HG03460 (cell line): ENCODE data around the gene FAM110A.
"Not testable (repeated sequence)": the region's sequence is repeated elsewhere in the genome, so short reads cannot be mapped to it uniquely, and the experiment has no call there.

Experiments used
- ATAC-seq: cut with Tn5 transposase; IDR thresholded peaks from one replicate; pipeline ENCODE4 v1.9.1; 2021; ENCODE audit not compliant: unreplicated experiment

The FAM110A gene

DNA sequence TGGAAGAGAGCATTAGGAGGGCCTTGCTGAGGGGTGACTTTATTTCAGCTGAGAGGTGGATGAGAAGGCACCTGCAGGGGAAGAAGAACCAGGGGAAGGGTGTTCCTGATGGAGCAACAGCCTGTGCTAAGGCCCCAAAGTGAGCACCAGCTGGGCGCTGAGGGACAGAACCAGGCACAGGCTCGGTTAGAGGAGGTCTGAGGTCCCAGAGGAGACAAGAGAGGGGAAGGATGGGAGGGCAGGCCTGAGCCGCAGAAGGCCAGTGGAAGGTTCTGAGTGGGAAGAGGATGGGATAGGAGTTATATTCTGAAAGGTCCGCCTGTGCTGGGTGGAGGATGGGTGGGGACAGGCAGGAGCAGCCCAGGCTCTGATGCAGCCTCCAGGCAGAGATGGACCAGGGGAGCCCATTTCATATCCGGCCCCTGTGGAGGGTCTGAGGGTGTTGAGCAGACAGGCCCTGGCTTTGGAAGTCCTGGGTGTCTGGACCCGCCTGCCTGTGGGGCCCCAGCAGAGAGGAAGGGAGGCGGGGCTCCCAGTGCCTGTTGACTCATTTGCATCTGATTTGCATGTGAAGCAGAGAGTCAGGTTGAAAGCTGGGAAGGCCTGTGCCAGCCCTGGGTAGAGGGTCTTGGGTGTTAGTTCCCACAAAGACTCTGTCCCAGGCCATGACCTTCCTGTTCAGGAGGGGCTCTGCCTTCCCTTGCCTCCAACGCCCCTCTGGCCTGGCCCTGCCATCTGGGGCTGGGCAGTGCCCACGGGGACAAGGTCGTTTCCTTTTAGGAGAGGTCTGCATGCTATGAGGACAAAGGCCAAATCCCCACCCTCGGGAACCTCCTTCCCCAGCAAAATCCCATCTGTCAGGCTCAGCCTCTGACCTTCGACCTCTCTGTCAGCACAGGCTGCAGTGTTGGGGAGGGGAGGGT is 10.6 kb upstream of the FAM110A start:
- no peak for ATAC-seq

DNA sequence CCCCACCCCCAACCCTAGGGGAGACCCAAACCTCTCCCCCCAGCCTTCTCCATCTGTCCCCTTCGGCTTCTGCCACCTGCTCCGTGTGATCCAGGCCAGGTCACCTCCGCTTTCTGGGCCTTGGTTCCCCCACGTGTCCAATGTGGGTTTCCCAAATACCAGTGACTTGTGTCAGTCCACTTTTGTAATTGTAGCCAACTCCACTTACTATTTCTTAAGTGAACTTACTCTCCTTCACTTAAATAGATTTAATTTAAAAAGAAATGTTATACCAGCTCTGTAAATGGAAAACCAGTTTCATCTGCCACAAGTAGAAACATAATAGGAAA is 10.0 kb upstream of the FAM110A start:
- ATAC-seq: no peak

DNA sequence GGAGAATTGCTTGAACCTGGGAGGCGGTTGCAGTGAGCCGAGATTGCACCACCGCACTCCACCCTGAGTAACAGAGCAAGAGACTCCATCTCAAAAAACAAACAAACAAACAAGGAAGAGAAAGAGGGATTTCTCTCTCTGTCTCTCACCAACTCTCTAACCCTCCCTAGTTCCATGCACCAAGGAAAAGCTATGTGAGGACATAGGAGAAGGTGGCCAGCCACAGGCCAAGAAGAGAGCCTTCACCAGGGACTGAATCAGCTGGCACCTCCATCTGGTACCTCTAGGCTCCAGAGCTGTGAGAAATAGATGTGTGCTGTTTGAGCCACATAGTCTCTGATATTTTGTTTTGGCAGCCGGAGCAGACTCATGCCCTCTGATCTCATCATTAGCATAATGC is 9.0 kb upstream of the FAM110A start:
- no peak for ATAC-seq

DNA sequence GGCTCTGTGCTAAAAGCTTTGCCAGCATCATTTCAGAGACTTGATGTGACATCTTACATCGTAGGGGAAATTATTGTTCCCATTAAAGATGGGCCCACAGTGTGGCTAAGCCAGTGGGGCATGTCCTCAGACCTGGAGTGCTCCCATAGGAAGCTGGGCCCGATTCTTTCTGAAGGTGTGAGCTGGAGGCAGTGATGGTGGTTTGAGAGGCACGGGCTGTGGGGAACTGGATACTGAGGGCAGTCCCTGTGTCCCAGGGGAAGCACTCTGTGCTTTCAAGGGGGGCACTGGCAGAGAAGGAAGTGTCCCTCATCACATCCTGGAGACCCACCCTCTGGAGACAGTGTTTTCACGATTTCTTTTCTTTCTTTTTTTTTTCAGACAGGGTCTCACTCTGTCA is 8.6 kb upstream of the FAM110A start:
- no peak for ATAC-seq

DNA sequence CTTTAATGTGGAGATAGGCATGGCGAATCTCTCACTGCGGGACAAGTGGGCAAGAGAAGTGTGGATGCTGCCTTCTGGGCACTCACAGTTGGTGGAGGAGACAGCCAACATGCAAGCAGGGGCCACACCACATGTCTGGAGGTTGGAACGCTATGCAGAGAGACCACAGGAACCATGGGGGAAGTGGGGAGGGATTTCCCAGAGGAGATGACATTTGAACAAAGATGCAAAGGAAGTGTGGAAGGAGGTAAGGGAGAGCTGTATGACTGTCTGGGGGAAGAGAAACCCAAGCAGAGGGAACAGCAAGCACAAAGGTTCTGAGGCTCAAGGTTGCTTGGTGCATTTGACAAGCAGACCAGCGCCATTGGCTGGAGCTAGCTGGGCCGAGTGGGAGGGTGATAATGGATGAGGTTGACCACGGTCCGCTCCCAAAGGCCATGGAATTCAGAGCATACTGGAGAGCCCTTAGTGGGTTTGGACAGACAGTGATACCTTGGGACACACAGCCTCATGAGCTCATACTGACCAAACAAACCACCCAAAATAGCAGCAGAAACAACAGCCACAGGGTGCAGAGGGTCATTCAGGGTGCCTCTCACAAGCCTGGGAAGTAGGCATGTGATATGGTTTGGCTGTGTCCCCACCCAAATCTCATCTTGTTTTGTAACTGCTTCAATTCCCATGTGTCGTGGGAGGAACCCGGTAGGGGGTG is 7.6 kb upstream of the FAM110A start:
- no peak for ATAC-seq

DNA sequence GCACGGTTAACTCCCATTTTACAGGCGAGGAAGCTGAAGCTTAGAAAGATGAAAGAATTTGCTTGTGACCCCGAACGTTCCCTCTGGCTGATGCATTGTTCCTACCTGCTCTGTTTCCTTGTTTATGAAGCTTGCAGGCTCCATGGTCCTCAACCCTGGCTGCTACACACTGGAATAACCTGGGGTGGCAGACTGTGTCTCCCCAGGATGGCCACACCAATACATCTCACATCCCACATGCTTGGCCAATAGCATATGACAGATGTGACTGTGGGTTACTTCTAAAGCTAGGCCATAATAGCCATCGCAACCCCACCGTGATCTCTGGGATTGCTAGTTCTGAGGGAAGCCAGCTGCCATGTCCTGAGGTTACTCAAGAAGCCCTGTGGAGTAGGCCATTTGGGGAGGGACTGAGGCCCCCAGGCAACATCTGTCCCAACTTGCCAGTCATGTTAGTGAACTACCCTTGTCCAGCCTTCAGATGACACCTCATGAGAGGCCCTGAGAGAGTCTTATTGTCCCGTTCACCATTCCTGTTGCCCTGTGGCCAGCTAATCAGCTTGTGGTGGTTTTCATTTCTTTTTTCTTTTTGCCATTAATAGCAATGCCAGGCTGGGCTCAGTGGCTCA is 6.7 kb upstream of the FAM110A start:
- ATAC-seq: no peak

DNA sequence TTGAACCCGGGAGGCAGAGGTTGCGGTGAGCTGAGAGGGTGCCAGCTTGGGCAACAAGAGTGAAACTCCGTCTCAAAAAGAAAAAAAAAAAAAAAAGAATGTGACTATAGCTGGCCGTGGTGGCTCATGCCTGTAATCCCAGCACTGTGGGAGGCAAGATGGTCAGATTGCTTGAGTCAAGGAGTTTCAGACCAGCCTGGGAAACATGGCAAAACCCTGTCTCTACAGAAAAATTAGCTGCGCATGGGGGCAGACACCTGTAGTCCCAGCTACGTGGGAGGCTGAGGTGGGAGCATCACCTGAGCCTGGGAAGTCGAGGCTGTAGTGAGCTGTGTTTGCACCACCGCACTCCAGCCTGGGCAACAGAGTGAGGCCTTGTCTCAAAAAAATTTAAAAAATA is 5.5 kb upstream of the FAM110A start:
- ATAC-seq: not testable (repeated sequence)

DNA sequence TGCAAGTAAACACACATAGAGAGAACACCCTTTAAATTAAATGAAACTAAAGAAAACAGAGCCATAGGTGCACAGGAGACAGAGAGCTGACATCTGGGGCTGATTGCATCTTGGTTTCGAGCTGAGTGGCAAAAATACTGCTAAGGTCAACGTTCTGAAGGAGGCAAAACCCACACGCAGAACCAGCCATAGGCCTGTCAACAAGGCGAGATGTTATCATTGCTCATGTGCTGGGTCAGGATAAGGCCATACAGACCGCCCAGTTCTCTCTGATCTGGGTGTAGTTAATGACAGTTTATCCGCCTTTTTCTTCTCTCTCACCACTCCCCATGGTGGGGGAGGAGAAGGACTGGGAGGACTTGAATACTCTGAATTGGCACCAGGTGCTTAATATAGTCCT is 4.5 kb upstream of the FAM110A start:
- ATAC-seq: no peak

DNA sequence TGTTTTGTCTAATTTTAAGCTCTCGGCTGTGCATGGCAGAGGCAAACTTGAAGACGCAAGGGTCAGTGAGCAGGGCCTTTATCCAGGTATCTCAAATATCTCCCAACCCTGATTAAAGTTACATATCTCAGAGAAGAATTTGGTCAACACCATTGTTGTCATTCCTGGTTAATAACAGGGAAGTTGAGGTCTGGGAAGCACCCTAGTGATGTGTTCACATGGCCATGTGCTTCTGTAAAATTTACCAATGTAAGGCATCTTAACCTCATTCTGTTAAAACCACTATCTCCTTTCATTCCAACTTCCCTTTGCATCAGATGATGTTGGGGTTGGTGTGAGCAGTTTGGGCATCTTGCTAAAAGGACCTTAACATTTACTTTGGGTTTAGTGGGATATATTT is 4.0 kb upstream of the FAM110A start:
- ATAC-seq: no peak

DNA sequence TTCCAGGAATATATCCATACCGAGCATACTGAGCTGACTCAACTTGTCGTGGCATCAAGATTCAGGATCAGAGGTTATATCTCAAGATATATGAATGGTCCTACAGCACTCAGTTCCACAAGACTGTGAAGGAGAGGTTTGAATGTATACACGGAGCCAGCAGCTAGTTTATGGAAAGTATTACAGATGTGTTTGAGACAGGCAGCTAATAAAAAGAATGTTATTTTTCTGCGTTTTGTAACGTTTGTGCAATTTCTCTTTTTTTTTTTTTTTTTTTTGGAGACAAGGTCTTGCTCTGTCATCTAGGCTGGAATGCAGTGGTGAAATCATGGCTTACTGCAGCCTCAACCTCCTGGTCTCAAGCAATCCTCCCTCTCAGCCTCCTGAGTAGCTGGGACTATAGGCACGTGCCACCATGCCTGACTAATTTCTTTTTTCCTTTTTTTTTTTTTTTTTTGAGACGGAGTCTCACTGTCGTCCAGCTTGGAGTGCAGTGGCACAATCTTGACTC is 3.4 kb upstream of the FAM110A start:
- no peak for ATAC-seq

DNA sequence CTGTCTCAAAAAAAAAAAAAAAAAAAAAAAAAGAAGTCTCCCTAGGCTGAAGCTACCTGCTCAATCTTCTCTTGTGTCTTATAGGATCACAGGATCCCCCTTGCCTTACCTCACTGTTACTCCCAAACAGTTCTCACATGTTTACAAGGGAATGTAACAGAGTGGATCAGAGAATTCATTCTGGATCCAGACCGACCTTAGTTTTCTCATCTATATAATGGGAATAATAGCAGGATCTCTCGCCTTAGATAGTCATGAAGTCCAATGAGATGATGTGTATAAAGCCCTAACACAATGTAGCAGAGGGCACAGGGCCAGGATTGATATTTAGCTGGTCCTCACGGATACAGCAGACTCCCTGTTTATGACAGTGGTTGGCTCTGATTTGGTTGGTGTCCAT is 2.3 kb upstream of the FAM110A start:
- ATAC-seq: no peak

DNA sequence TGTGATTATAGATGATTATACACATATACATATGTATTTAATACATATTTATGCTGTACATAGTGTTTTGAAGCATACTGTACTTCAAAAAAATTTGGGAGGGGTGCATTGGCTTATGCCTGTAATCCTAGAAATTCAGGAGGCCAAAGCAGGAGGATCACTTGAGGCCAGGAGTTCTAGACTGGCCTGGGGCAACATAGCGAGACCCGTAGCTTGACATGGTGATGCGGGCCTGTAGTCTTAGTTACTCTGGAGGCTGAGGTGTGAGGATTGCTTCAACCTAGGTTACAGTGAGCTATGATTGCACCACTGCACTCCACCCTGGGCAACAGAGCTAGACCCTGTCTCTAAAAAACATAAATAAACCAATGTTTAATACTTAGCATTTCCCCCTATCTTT is 1.6 kb upstream of the FAM110A start:
- ATAC-seq: no peak

DNA sequence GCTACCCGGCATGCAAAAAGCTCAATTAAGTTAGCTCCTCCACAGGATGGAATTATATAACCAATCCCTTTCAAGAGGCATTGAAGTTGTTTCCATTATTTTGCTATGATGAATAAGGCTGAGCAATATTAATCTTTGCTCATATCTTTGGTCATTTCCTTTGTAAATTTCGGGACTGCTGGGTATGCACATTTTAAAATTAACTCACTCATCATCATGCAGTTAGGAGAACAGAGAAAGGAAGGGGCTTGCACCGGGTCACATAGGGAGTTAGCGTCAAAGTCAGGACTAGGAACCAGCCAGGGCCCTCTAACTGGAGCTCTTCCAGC is 430 bp upstream of the FAM110A start:
- peak; percentile 6 for ATAC-seq

DNA sequence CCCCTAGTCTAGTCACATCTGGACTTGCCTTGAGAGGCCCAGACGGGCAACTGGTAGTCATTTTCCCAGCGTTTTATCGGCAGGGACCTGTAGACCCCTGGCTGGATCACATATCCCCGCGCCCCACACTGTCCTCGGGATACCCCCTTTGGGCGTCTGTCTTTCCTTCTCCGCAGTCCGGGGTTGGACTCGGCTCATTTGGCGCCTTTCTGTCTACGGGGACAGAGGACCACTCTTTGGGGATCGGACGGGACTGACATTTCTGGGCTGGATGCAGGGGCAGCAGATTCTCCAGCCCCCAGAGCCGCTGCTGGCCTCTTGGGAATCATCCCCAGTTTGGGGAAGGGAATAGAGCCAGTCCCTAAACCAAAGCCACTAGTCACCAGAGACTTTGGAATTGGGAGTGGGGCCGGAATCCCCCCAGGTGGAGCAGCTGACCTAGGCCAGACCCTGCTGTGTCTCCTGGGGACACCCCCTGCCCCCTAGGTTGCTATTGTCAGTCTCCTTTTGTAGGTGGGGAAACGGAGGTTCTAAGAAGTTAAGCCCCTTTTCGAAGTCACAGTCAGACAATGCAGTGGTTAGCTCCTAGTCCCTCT is 734 bp downstream of the FAM110A start:
- ATAC-seq: no peak

DNA sequence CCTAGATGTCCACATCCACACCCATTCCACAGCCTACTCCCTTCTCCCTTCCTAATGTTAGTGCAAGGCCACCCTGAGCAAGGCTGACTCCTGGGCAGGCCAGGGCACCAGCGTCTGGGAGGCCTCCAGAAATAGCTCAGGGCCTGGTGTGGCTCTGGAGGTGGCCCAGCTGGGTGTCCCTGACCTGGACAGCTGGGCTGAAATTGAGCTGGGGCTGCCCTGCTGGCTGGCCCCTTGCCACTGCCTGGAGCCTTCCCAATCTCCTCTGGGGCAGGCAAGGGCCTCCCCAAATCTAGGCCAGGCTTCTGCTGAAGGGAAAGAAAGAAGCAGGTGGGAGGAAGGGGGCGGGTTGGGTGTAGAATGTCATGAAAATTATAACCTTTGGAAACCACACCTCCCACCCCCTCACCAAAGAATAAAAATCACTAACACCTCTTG is 2.1 kb downstream of the FAM110A start:
- ATAC-seq: no peak

DNA sequence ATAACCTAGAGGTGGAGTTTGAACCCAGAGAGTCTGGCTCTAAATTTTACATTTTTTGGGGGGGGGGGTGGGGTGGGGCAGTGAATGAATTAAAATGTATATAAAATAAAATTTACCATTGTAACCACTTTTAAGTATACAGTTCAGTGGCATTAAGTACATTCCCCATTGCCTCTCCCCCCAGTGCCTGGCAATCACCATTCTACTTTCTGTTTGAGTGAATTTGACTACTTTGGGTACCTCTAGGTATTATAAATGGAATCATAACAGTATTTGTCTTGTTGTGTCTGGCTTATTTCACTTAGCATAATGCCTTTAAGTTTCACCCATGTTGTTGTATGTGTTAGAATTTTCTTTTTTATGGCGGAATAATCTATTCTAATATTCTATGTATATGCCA is 2.7 kb downstream of the FAM110A start:
- no peak for ATAC-seq

DNA sequence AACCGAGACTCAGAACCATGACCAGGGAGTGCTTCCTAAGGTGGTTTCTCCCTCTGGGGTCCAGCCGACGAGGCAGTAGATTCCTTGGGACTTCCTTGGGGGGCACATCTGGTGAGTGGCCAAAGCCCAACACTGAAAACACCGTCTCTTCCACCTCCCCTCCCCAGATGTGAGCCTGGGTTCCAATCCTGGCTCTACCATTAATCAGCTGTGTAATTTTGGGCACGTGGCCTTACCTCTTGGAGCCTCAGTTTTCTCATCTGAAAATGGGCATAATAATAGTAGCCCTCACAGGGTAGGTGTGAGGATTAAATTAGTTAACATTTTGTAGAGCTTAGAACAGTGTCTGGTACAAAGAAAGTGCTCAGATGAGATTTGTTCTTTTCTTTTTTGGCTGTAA is 5.5 kb downstream of the FAM110A start:
- no peak for ATAC-seq

DNA sequence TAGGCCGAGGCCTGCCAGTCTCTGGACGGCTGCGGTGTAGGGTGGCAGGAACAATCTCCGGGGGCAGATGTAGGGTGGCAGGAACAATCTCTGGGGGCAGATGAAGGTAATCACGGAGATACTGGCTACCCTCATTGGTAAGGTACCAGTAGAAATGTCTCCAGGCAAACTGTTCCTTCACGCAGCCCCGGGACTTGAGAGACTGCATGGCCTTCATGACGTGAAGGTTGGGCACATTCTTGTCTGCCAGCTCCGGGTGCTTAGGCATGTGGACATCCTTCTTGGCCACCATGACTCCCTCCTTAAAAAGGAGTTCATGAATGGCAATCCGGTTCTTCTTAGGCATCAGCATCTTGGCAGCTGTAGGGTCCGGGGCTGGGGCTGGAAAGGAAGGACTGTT is 6.1 kb downstream of the FAM110A start:
- no peak for ATAC-seq

DNA sequence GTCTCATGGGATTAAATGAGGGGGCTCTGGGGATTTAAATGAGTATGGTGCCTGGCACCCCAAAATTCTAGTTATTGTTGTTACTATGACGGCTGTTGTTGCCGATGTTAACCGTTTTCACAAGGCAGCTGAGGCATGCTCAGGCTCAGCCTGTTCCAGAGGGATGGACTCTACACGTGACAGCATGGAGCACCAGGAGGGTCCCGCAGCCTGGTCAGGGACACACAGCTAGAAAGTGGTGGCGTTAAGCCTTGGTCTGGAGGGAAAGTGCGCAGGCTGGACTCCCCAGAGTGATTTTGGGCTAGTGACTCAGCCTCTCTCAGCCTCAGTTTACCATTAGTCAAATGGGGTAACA is 7.0 kb downstream of the FAM110A start:
- no peak for ATAC-seq

DNA sequence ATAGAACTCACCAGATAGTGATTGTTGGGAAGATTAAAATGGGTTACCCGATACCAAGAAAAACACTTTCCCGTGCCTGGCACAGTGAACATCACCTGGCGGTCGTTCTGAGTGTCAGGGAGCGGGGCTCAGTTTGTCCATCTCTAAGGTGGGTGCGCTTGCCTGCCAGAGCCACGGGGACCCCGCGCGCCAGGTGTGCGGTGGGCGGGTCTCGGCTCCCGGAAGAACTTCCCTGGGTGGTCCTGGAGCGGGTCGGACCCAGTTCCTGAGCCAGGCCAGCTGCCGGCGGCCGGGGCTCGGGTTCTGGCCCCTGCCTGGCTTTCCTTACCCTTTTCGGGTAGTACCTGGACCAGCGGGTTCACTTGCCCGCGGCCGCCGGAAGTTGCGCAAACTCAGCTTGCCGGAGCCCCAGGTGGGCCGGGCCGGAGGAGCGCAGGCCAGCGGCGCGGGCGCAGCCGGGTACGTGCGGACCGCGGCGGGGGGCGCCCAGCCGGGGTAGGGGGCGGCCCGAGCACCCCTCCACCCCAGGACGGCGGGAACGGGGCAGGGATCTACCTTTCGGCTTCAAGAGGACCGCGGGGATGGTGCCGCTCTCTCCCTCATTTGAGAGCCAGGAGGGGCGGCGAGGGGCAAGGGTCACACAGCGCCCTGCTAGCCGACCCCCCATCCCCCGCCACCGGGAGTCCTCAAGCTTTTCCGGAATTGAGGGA is 7.5 kb downstream of the FAM110A start:
- no peak for ATAC-seq
